ENCODE measurements around the gene DUSP21. TPM values are rescaled to one million over a fixed set of nuclear protein-coding genes. Genes with fewer than 3 reads are reported as not detected.
A peak's percentile ranks its signal among the peaks of the same experiment; 100 is the strongest.
"Not testable (repeated sequence)": the region's sequence is repeated elsewhere in the genome, so short reads cannot be mapped to it uniquely, and the experiment has no call there.

DUSP21 gene
- total RNA-seq, 4 donors from 2014 or later: not detected

DNA sequence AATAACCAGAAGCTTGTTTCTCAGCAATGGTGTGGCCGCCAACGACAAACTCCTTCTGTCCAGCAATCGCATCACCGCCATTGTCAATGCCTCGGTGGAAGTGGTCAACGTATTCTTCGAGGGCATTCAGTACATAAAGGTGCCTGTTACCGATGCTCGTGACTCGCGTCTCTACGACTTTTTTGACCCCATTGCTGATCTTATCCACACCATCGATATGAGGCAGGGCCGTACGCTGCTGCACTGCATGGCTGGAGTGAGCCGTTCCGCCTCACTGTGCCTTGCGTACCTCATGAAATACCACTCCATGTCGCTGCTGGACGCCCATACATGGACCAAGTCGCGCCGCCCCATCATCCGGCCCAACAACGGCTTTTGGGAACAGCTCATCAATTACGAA is 383 bp downstream of the DUSP21 start:
- 97 to 98% methylated on average over 17 to 26 of the region's 26 CpGs for WGBS, 2 donors
- no peak overlapping the region for H3K4me3 ChIP-seq (ENCODE audit: low read depth, poor library complexity, severe bottlenecking)
- DNase-seq (ENCODE audit: low spot score in 2 of 2): no peak
- intact Hi-C loops (cut with DNase I; ENCODE audit: low total_unique reads): no loop called here
- TF ChIP-seq, protein P1, sequence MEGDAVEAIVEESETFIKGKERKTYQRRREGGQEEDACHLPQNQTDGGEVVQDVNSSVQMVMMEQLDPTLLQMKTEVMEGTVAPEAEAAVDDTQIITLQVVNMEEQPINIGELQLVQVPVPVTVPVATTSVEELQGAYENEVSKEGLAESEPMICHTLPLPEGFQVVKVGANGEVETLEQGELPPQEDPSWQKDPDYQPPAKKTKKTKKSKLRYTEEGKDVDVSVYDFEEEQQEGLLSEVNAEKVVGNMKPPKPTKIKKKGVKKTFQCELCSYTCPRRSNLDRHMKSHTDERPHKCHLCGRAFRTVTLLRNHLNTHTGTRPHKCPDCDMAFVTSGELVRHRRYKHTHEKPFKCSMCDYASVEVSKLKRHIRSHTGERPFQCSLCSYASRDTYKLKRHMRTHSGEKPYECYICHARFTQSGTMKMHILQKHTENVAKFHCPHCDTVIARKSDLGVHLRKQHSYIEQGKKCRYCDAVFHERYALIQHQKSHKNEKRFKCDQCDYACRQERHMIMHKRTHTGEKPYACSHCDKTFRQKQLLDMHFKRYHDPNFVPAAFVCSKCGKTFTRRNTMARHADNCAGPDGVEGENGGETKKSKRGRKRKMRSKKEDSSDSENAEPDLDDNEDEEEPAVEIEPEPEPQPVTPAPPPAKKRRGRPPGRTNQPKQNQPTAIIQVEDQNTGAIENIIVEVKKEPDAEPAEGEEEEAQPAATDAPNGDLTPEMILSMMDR (IDR thresholded peaks at IDR 0.05): no peak
- no peak for TF ChIP-seq POLR2A (IDR thresholded peaks at IDR 0.05)

DNA sequence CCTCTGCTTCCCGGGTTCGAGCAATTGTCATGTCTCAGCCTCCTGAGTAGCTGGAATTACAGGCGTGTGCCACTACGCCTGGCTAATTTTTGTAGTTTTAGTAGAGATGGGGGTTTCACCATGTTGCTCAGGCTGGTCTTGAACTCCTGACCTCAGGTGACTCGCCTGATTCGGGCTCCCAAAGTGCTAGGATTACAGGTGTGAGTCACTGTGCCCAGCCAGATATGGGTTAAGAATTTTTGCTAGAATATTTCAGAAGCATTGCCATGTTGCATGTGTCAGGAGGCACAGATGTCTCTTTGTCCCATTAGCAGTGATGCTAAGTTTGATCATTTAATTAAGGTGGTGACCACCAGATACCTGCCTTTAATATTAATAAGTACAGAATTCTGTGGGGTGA is 7.1 kb downstream of the DUSP21 start:
- DNase-seq (ENCODE audit: low spot score in 2 of 2); H3K4me3 ChIP-seq (ENCODE audit: low read depth, poor library complexity, severe bottlenecking); intact Hi-C loops (cut with DNase I; ENCODE audit: low total_unique reads): not testable (repeated sequence)
- WGBS, 2 donors: 82 to 86% methylated on average over 6 of the region's 6 CpGs

DNA sequence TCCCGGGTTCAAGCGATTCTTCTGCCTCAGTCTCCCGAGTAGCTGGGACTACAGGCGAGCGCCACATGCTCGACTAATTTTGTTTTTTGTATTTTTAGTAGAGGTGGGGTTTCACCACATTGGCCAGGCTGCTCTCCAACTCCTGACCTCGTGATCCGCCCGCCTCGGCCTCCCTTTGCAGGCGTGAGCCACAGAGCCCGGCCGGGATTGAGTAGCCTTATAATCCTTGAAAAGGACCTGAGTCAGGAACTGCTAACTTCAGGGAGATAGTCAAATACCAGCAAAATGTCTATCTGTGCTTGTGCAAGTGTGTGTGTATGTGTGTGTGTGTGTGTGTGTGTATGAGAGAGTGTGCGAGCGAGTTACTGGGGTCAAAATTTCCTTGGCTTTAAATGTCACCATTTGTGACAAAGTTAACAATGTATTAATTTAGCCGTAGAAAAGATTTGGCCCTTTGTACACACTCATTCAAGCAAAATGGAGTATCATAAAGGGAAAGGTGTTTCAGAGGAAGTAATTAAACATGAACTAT is 27.4 kb downstream of the DUSP21 start:
- H3K4me3 ChIP-seq (ENCODE audit: low read depth, poor library complexity, severe bottlenecking): no peak overlapping the region
- intact Hi-C loops (cut with DNase I; ENCODE audit: low total_unique reads): no loop called here
- 62 to 82% methylated on average over 16 of the region's 16 CpGs for WGBS, 2 donors
- DNase-seq (ENCODE audit: low spot score in 2 of 2): no peak
- TF ChIP-seq, protein P1 (IDR thresholded peaks at IDR 0.05): no peak
- no peak for TF ChIP-seq POLR2A (IDR thresholded peaks at IDR 0.05)

DNA sequence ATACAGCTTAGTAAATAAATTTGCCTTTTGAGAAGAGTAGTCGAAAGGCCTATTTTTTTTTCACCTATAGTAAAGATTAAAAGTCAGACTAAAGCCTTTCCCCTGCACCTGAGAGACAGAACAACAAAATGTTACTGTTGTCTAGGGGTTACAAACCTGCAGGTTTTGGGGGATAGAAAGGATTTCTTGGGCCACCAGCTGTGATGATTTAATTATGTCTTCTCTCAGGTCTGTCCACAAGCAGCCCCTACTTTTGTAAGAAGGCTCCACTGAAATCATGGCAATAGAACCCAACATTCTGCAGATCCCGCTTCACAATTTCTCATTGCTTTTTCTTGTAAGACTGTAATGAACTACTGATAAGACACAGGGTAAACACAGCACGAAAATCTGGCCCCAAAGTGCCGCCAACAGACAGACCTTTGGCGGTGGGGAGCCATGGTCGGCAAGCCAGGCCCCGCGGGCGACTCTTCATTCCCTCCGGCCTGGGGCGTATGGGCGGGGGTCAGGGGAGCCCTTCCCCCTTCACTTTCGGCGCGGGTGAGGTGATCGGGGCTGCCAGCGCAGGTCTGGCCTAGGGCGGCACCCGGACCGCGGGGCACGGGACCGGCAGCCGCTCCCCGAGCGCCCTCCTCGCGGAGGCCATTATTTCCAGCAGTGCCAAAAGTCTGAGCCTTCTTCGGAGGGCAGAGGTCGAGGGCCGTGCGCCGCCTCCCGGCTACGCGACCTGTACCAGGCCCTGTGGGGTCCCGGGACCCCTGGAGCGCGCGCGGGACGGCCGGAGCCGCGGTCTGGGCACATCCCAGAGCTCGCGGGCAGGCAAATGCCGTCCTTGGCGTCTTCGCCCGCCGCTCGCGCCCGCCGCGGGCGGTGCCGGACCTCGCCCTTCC is 28.4 kb downstream of the DUSP21 start:
- DNase-seq (ENCODE audit: low spot score in 2 of 2): peak; percentile 16 to 92
- H3K4me3 ChIP-seq (ENCODE audit: low read depth, poor library complexity, severe bottlenecking): peak overlapping the region; percentile 46
- WGBS, 2 donors: 1% methylated on average over 12 to 37 of the region's 60 CpGs
- intact Hi-C loops (cut with DNase I; ENCODE audit: low total_unique reads): no loop called here
- TF ChIP-seq, protein P1 (IDR thresholded peaks at IDR 0.05): no peak
- no peak for TF ChIP-seq POLR2A (IDR thresholded peaks at IDR 0.05)

DNA sequence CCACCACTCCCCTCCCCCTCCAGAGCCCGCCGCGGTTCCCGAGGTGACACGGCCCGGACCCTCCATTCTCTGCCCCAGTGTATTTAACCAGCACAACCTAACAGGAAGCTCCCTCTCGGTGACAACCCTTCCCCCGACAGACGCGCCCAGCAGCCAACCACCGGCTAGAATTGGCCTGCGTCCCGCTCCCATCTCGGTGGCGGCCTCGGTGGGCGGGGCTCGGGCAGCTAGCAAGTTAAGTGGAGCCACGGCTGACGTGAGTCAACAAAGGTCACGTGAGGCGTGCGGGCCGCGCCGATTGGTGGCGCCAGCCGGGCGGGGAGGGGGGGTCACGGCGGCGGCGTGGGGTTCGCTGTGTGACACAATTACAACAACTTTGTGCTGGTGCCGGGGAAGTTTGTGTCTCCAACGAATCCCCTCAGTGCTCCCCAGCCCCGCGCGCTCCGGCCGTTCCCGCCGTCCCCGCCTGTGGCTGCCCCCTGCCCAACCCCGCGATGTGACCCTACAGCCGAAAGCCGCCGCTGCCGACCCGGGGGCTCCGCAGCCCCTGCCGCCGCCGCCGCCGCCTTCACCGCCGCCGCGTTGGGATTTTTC is 29.1 kb downstream of the DUSP21 start, which contains the start of gene KDM6A:
Gene KDM6A, plus strand, starts transcription at position 368 of the 594 bp plus-strand sequence. CDS start 364 bp downstream, outside the sequence.
- H3K4me3 ChIP-seq (ENCODE audit: low read depth, poor library complexity, severe bottlenecking): peak within 1 kb of the TSS; percentile 60
- intact Hi-C loops (cut with DNase I; ENCODE audit: low total_unique reads): no loop called here
- peak; percentile 94 to 100 for DNase-seq (ENCODE audit: low spot score in 2 of 2)
- TF ChIP-seq, protein P1 (IDR thresholded peaks at IDR 0.05): no peak
- TF ChIP-seq POLR2A (IDR thresholded peaks at IDR 0.05): peak in 1 of 2 donors; percentile 17
- WGBS, 2 donors: 0% methylated on average over 34 of the region's 61 CpGs; no CpG with 5 or more reads in 1 of the 2 donors

Data from lower leg skin (tissue), 4 donors.